Measurements from ENCODE around the gene MFF. TPM values are rescaled to one million over a fixed set of nuclear protein-coding genes. Genes with fewer than 3 reads are reported as not detected.

MFF gene
- total RNA-seq, 1 experiment from 2014 or later, result 103 TPM

GRCh38 chr2:227388537-227389011 lies 63.5 kb downstream of the MFF start:
- no peak overlapping the region for H3K4me3 ChIP-seq (ENCODE audit: low read length)
- H4K20me1 ChIP-seq (ENCODE audit: low read length), result no peaks in the 10 kb centered on the region
- CTCF ChIA-PET, result no interaction called here
- intact Hi-C loops (cut with micrococcal nuclease), result no loop called here
- H3K27ac ChIP-seq (ENCODE audit: low read length), result peak overlapping the region; percentile 78
- no peak overlapping the region for H2AFZ ChIP-seq (ENCODE audit: low read length)
- POLR2A ChIA-PET (ENCODE audit: unreplicated experiment), result no interaction called here
- no peaks in the 10 kb centered on the region for H3K79me2 ChIP-seq (ENCODE audit: low read length)
- DNase-seq, result peak; percentile 95
- peak; percentile 62 for ATAC-seq
- peaks cover 14% of the 10 kb centered on the region for H3K4me1 ChIP-seq (ENCODE audit: insufficient read depth, low read length)
- H3K27me3 ChIP-seq (ENCODE audit: low read length), result no peaks in the 10 kb centered on the region
- TF ChIP-seq EZH2phosphoT487 (IDR thresholded peaks at IDR 0.05; ENCODE audit: borderline replicate concordance, low read length) (no peak), CTCF (conservative IDR thresholded peaks at IDR 0.05; ENCODE audit: low read depth, low read length) (no peak), EZH2 (IDR thresholded peaks at IDR 0.05; ENCODE audit: low read length, unreplicated experiment) (no peak)
- peak overlapping the region; percentile 21; the same call in 1 of the 2 replicates for H3K9ac ChIP-seq (ENCODE audit: low read length)
- H3K9me3 ChIP-seq (ENCODE audit: low read length), result no peaks in the 10 kb centered on the region
- H3K9me2 ChIP-seq (replicated peaks; ENCODE audit: low read length), result no peaks in the 10 kb centered on the region
- BruUV-seq (replicated peaks), result no TSS peak
- H3K36me3 ChIP-seq (ENCODE audit: low read depth, low read length), result no peaks in the 10 kb centered on the region
- H3F3A ChIP-seq (ENCODE audit: low read length, unreplicated experiment), result no peaks in the 10 kb centered on the region
- no peak overlapping the region for H3K4me2 ChIP-seq (ENCODE audit: low read length)

GRCh38 chr2:227389231-227389630 lies 64.2 kb downstream of the MFF start:
- no peaks in the 10 kb centered on the region for H3K9me3 ChIP-seq (ENCODE audit: low read length)
- no peaks in the 10 kb centered on the region for H3K79me2 ChIP-seq (ENCODE audit: low read length)
- ATAC-seq, result no peak
- no peaks in the 10 kb centered on the region for H3K27me3 ChIP-seq (ENCODE audit: low read length)
- POLR2A ChIA-PET (ENCODE audit: unreplicated experiment), result no interaction called here
- peaks cover 14% of the 10 kb centered on the region for H3K4me1 ChIP-seq (ENCODE audit: insufficient read depth, low read length)
- peak overlapping the region; percentile 60 for H3K27ac ChIP-seq (ENCODE audit: low read length)
- CTCF ChIA-PET, result no interaction called here
- DNase-seq, result no peak
- no peak overlapping the region for H2AFZ ChIP-seq (ENCODE audit: low read length)
- H3K9me2 ChIP-seq (replicated peaks; ENCODE audit: low read length), result no peaks in the 10 kb centered on the region
- H3K4me2 ChIP-seq (ENCODE audit: low read length), result no peak overlapping the region
- no peaks in the 10 kb centered on the region for H3F3A ChIP-seq (ENCODE audit: low read length, unreplicated experiment)
- H3K4me3 ChIP-seq (ENCODE audit: low read length), result no peak overlapping the region
- intact Hi-C loops (cut with micrococcal nuclease), result no loop called here
- H3K9ac ChIP-seq (ENCODE audit: low read length), result no peak overlapping the region
- TF ChIP-seq CTCF (conservative IDR thresholded peaks at IDR 0.05; ENCODE audit: low read depth, low read length), result no peak
- BruUV-seq (replicated peaks), result no TSS peak
- no peaks in the 10 kb centered on the region for H4K20me1 ChIP-seq (ENCODE audit: low read length)
- H3K36me3 ChIP-seq (ENCODE audit: low read depth, low read length), result no peaks in the 10 kb centered on the region

GRCh38 chr2:227389661-227390060 lies 64.6 kb downstream of the MFF start:
- Histone ChIP-seq H3K4me1 (ENCODE audit: insufficient read depth, low read length) (peaks cover 14% of the 10 kb centered on the region), H3K4me2 (ENCODE audit: low read length) (no peak overlapping the region), H3F3A (ENCODE audit: low read length, unreplicated experiment) (no peaks in the 10 kb centered on the region), H3K27me3 (ENCODE audit: low read length) (no peaks in the 10 kb centered on the region), H2AFZ (ENCODE audit: low read length) (no peak overlapping the region), H3K9ac (ENCODE audit: low read length) (no peak overlapping the region), H3K4me3 (ENCODE audit: low read length) (no peak overlapping the region), H3K9me2 (replicated peaks; ENCODE audit: low read length) (no peaks in the 10 kb centered on the region), H4K20me1 (ENCODE audit: low read length) (no peaks in the 10 kb centered on the region), H3K79me2 (ENCODE audit: low read length) (no peaks in the 10 kb centered on the region), H3K27ac (ENCODE audit: low read length) (no peak overlapping the region), H3K36me3 (ENCODE audit: low read depth, low read length) (no peaks in the 10 kb centered on the region), H3K9me3 (ENCODE audit: low read length) (no peaks in the 10 kb centered on the region)
- no TSS peak for BruUV-seq (replicated peaks)
- POLR2A ChIA-PET (ENCODE audit: unreplicated experiment), result no interaction called here
- TF ChIP-seq EZH2phosphoT487 (IDR thresholded peaks at IDR 0.05; ENCODE audit: borderline replicate concordance, low read length), result no peak
- no peak for TF ChIP-seq EZH2 (IDR thresholded peaks at IDR 0.05; ENCODE audit: low read length, unreplicated experiment)
- TF ChIP-seq CTCF (conservative IDR thresholded peaks at IDR 0.05; ENCODE audit: low read depth, low read length), result no peak
- DNase-seq (no peak), ATAC-seq (no peak)
- intact Hi-C loops (cut with micrococcal nuclease), result no loop called here
- CTCF ChIA-PET, result no interaction called here

Measured in PC-3 (cell line).